NOMO-1 treated with dmso at 0.1 percent for 144 hours (cell line): Measurements from ENCODE around the gene HHEX.
A peak's percentile ranks its signal among the peaks of the same experiment; 100 is the strongest.
"Not testable (repeated sequence)": the region's sequence is repeated elsewhere in the genome, so short reads cannot be mapped to it uniquely, and the experiment has no call there.

Source experiments
- DNase-seq: peaks from one replicate; lab custom pipeline; 2025; ENCODE audit not compliant: unreplicated experiment; lab: John Stamatoyannopoulos, UW

The HHEX gene

DNA sequence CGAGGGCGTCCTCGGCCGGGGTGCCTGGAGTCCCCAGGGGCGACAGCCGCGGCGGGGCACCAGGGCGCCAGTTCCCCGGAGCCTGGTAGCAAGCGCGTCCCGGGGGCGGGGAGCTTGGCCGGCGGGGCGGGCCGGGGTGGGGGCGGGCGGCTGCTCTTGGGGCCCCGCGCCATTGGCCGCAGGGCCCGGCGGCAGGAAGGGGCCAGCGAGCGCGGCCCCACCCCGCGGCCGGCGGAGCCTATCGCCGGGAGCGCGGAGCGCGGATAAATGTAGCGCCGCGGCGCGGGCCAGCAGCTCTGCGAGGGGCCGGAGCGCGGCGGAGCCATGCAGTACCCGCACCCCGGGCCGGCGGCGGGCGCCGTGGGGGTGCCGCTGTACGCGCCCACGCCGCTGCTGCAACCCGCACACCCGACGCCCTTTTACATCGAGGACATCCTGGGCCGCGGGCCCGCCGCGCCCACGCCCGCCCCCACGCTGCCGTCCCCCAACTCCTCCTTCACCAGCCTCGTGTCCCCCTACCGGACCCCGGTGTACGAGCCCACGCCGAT, at the start of gene HHEX:
Gene HHEX, plus strand, starts transcription at position 293 of the 548 bp plus-strand sequence. Its CDS starts 32 bp downstream, at position 325.
- peak; percentile 75 for DNase-seq

DNA sequence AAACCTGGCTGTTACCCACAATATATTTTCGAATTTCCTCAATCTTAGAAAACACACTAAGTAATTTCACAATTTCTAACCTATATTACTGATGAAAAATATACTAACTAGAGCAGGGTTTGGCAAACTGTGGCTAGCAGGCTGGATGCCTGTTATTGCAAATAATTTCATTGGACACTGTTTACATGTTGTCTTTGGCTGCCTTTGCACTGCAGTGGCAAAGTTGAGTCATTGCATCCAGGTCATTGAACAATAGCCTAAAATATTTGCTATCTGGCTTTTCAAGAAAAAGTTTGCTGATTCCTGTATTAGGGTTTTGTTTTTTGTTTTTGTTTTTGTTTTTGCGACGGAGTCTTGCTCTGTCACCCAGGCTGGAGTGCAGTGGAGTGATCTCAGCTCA, 49.6 kb upstream of the HHEX start:
- DNase-seq = no peak

DNA sequence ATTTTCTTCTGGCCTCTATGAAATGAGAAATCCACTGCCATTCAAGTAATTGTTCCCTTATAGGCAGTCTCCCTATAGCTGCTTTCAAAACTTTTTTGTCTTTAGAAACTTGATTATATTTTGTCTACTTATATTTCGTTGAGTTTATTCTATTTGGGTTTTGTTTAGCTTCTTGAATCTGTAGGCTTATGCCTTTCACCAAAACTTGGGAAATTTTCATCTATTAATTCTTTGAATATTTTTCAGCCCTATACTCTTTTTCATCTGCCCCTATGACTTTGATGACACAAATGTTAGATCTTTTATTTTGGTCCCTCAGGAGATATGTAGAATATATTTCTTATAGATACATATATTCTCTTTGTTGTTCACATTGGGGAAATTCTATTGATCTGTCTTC, 48.3 kb upstream of the HHEX start:
- DNase-seq = no peak

DNA sequence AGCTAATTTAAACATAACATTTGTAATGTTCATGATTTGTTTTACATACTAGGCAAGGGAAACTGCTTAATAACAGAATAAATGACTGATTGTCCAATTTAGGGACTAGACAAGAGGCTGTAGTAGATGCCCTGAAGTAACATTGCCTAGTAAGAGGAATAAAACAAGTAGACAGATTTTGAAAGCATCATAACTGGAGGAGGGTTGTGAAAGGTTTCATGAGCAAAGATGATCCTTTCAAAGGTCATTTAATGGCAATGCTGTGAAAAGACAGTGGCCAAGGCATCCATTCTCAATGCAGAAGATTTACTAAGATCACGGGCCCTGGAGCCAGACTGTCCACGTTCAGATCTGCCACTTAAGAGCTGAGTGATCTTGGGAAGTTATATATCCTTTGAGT, 44.8 kb upstream of the HHEX start:
- DNase-seq = no peak

DNA sequence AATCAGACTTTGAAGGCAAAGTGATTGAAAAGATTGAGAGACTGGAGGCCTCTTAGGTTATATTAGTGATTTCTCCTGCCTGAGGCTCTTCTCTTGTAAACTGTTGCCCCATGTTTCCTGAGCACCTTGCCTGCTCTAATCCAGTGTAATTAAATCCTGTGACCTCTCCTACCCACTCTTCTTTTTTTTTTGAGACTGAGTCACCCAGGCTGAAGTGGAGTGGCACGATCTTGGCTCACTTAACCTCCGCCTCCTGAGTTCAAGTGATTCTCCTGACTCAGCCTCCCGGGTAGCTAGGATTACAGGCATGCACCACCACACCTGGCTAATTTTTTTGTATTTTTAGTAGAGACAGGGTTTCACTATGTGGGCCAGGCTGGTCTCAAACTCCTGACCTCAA, 38.9 kb upstream of the HHEX start:
- not testable (repeated sequence) for DNase-seq

DNA sequence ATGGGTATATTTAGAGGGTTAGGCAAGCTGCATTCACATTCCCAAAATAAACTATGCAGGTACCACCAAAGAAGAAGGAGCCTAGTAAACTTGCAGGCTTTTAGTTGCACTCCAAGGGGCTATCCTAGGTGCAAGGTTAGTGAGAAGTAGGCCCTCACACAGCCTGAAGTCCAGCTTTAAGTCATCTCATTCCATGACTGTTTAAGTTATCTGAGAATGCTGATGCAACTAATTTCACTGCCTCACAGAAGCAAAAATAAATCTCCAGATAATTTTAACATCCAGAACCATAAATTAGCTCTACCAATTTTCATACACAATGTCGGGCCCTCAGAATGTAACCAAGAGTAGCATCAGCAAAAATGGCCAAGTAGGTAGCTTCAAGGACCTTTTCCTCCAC, 34.3 kb upstream of the HHEX start:
- no peak for DNase-seq

DNA sequence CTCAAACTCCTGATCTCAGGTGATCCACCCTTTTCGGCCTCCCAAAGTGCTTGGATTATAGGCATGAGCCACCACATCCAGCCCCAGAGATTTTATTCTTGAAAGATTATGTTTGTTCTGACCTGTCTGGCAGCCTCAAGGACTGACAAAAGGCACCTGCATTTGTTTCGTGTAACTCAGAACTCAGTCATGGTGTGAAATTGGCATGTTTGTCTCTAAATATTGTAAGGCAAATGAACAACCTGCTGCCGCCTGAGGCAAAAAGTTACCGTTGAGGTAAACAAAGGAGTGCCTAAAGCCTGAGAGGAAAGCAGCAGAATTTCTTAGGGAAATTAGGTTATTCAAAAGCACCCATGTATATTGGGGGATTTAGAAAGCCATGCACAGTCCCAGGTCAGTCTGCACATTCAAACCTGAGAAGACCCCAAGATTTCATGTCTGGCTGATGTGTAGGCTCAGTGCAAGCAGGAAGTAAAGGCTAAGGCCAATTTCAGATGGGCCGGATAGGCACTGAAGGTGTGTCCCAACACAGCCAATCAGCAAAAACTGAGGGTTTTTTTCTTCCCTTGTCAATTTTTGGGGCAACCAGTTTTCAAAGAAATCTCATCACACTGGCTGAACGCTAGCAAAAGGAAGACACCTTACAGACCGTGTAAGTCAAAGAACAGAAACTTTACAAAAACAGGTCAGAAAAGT, 33.3 kb upstream of the HHEX start:
- DNase-seq = no peak

DNA sequence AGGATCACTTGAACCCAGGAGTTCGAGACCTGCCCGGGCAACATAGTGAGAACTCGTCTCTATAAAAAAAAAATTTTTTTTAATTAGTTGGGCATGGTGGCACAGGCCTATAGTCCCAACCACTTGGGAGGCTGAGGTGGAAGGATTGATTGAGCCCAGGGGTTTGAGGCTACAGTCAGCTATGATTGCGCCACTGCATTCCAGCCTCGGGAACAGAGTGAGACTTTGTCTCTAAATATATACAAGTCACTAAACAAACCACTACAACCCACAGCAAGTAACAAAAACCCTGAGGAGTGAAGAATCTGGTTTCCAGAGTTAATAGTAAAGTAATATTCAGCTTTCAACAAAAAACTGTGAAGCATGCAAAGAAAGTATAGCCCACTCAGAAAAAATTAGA, 32.7 kb upstream of the HHEX start:
- DNase-seq = no peak

DNA sequence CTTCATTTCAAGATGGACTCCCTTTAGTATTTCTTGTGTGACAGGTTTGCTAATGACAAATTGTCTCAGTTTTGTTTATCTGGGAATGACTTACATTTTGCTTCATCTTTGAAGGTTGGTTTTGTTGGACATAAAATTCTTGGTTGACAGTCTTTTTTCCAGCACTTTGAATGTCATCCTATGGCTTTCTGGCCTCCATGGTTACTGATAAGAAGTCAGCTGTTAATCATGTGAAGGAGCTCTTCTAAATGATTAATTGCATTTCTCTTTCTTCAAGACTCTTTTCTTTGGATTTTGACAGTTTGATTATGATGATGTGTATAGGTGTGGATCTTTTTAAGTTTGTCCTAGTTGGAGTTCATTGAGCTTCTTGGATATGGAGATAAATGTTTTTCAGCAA, 26.9 kb upstream of the HHEX start:
- no peak for DNase-seq

DNA sequence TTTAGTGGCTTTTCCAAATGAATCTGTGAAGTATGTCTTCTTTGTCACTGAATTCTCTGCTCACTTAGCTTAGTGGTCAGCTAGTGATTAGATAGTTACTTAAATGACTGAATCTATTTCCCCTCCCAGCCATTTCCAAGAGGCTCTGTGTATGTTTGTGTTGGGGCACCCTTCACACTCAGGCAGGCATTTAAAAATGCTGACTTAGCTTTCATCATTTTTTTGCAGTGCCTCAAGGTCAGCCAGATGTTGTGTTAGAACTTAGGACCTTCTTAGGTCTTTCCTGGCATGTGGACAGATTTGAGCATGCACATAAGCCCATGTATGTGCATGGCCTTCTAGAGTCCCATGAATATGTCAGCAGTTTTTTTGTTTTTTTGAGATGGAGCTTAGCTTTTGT, 25.4 kb upstream of the HHEX start:
- DNase-seq = no peak

DNA sequence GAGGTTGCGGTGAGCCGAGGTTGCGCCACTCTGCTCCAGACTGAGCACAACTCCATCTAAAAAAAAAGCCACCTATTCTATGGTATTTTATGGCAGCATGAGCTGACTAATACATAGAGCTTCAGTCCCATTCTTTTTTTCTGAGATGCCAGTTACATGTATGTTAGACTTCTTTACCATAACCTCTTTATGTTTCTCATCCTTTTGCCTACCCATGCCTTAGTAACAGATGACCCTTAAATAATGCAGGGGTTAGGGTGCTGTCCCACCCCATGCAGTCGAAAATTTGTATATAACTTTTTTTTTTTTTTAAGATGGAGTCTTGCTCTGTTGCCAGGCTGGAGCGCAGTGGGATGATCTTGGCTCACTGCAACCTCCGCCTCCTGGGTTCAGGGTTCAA, 22.7 kb upstream of the HHEX start:
- no peak for DNase-seq

DNA sequence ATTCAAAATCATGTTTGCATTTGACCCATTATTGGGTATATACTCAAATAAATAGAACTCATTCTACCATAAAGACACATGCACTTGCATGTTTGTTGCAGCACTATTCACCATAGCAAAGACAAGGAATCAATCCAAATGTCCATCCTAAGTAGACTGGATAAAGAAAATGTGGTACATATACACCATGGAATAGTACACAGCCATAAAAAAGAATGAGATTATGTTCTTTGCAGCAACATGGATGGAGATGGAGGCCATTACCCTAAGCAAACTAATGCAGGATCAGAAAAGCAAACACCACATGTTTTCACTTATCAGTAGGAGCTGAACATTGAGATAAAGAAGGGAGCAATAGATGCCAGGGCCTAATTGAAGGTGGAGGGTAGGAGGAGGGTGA, 12.0 kb upstream of the HHEX start:
- no peak for DNase-seq

DNA sequence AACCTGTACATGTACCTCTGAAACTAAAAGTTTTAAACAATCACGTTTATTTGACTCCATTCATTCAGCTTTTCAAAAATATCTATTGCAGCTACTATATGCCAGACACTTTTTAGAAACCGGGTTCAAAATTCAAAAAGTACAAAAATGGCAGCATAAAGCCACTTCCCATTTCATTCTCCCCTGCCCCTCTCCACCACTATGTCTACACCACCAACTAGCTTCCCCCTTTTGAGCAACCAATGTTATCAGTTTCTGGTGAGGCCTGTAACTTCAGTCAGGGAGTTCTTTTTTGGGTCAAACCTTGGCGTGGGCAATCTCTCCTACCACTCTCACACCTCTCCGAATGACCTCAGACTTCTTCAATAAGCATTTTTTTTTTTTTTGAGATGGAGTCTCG, 11.5 kb upstream of the HHEX start:
- no peak for DNase-seq

DNA sequence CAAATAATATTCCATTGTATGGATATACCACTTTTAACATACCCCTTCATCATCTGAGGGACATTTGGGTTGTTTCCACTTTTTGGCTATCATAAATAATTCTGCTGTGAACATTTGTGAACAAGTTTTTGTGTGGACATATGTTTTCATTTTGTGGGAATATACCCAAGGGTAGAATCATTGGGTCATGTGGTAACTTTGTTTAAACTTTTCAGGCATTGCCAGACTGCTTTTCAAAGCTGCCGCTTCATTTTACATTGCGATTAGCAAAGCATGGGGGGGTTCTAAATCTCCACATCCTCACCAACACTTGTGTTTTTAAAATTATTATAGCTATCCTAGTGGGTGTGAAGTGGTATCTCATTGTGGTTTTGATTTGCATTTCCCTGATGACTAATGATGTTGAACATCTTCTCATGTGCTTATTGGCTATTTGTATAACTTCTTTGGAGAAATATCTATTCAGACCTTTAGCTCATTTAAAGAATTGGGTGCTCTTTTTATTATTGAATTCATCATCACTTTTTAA, 8.4 kb upstream of the HHEX start:
- DNase-seq = no peak

DNA sequence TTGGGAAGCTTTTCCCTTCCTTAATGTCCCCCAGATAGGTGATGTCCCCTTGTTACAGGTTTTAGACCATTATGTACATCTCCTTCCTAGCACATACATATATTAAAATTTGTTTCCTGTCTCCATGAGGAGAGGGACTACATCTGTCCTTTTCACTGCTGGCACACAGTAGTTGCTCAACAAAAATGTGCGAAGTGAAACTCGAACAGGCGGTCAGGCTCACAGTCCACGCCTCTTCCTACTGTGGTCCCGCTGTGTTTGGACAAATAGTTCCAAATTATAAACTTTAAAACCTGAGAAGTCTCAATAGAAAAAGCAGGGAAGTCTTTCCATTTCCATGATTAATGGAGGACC, 1.2 kb upstream of the HHEX start:
- peak; percentile 23 for DNase-seq

DNA sequence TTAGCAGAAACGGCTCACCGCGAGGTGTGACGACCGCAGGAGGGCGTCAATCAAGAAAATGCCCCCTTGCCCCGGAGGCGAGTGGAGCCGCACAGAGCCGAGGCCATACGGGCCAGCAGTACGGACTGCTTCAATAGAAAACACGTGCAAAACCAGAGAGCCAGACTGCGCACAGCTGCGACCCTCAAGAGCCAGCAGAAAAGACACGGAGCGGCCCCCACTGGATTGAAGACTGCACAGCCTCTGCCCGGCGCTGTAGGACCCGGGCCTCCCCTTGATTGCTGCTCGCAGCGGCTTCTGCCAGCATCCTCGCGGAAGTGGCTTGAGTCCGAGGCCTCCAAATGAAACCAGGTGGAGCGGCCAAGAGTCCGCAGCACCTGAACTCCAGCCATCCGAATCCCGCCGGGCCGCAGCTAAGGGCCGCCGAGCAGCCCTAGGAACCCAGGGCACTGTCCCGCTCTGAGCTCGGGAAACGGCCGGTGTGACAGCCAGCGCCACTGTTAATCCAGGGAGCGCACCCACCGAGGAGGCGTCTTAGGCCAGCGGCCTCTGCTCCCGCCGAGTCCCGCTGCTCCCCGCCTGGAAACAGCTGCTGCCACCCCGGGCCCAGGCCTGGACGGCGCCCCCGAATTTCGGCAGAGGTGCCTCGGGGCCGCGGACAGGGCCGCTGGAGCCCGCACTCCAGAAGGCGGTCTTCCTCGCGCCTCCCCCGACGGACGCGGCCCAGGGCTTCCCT, 660 bp upstream of the HHEX start:
- DNase-seq = peak; percentile 37

DNA sequence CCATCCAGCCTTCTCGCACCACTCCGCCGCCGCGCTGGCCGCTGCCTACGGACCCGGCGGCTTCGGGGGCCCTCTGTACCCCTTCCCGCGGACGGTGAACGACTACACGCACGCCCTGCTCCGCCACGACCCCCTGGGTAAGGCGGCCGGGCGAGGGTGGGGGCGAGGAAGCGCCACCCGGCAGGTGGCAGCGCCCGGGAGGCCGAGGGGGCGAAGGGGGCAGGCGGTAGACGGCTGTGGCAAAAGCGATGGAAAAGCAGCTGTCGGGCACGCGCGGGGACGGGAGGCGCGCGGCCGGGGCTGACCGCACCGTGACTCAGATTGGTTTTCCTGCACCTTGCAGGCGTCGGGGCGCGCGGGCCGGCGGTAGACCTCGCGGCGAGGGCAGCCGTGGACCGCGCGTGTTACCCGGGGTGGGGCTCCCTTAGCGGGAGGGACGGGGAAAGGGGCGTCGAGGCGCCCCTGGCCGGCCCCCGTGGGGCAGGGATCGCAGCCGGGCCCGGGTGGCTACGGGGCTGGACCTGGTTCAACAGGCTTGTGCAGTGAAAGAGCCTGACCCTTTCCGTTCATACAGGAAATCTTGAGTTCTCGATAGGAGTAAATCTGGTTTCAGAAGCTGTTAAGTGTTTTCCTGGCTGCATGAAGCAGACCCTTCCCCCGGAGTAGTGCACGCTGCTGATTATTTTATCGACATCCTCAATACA, 608 bp downstream of the HHEX start:
- DNase-seq = peak; percentile 47

DNA sequence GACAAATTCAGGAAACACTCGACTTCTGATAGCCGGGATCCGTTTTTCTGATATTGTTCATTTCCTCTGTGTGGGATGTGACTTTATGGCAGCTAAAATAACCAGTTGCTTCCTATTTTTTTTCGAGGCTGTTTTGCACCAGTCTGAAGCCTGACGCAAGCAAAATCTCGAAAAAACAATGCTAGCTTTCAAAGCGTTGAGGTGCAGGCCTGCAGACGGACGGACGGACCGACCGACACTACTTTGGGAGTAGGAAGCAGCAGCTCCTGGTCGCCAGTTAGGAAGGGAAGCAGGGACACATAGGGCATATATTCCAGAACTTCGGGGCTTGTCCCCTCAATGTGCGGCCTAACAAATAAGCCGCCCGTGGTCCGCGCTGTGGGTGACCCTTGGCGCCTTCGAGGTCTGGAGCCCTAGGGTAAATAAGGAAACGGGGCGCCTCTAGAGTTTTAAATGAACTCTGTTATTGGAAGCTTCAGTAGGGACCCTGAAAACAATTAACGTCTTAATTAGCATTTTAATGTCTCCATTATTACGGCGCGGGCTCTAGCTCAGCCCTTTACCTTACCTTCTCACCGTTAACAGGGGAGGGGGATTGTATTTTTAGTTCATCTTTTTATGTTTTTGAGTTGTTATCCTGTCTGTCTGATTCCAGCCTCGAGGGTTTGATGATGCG, 1.3 kb downstream of the HHEX start:
- DNase-seq = no peak

DNA sequence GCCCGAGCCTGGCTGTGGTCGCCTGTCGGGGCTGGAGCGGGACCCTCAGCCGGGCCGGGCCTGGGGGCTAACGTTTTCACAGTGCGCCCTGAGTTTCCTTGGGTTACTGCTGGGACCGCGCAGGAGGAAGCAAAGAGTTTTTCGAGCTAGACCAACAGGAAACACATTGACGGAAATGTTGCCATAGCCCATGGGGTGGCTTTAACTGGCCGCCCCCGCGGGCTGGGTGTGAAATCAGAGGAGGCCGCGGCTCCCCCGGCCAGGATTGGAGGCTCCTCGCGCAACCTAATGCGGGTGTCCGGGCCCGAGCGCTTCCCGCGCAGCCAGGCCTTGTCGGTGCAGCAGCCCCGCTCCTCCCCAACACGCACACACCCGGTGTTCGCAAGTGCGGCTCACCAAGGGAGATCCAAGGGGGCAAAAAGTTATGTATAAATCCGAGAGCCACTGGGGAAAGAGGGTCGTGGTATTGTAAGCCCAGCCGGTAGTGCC, 1.9 kb downstream of the HHEX start:
- peak; percentile 64 for DNase-seq

DNA sequence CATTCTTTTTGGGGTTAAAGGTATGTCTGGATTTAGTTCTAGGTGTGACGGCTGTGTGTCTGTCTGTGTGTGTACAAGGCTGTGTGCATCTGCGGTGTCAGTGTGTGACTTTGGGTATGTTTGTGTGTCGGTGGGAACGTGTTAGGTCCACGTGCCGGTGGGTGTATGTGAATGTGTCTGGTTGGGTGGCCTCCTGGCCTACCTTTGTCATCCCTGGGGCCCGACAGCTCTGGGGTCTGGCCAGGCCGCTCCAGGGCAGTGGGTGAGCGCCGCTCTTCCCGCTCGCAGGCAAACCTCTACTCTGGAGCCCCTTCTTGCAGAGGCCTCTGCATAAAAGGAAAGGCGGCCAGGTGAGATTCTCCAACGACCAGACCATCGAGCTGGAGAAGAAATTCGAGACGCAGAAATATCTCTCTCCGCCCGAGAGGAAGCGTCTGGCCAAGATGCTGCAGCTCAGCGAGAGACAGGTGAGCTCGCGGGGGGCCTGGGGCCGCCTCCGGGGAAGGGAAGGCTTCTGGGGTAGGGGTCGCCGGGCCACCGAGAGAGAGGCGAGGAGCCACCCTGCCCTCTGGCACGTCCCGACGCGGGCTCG, 2.4 kb downstream of the HHEX start:
- DNase-seq = no peak
